ENCODE measurements around the gene ETS1. TPM values are rescaled to one million over a fixed set of nuclear protein-coding genes. Genes with fewer than 3 reads are reported as not detected.

Gene ETS1
- total RNA-seq, 2 donors from 2014 or later, result 61.0 to 62.5 TPM

GRCh38 chr11:128576555-128576954, 10.8 kb downstream of the ETS1 start:
- DNase-seq (ENCODE audit: low spot score), result no peak
- intact Hi-C loops (cut with DNase I), result no loop called here

- no peak for DNase-seq (ENCODE audit: low spot score)
These were observed 11.4 kb downstream of the ETS1 start for GRCh38 chr11:128575961-128576350.

GRCh38 chr11:128575174-128575960, 12.0 kb downstream of the ETS1 start:
- DNase-seq (ENCODE audit: low spot score), result no peak
- intact Hi-C loops (cut with DNase I), result no loop called here

More at GRCh38 chr11:128575961-128576350, 11.4 kb downstream of the ETS1 start:
- intact Hi-C loops (cut with DNase I), result no loop called here

GRCh38 chr11:128574576-128575011, 12.8 kb downstream of the ETS1 start:
- DNase-seq (ENCODE audit: low spot score), result no peak
- intact Hi-C loops (cut with DNase I), result no loop called here

- intact Hi-C loops (cut with DNase I), result no loop called here
These were observed 13.7 kb downstream of the ETS1 start for GRCh38 chr11:128573638-128574037.

GRCh38 chr11:128572965-128573364, 14.4 kb downstream of the ETS1 start:
- no peak for DNase-seq (ENCODE audit: low spot score)
- intact Hi-C loops (cut with DNase I), result no loop called here

More at GRCh38 chr11:128573638-128574037, 13.7 kb downstream of the ETS1 start:
- no peak for DNase-seq (ENCODE audit: low spot score)

GRCh38 chr11:128570632-128571031, 16.7 kb downstream of the ETS1 start:
- intact Hi-C loops (cut with DNase I), result no loop called here
- DNase-seq (ENCODE audit: low spot score), result no peak

GRCh38 chr11:128569291-128569690, 18.1 kb downstream of the ETS1 start:
- no peak for DNase-seq (ENCODE audit: low spot score)
- intact Hi-C loops (cut with DNase I), result no loop called here

- intact Hi-C loops (cut with DNase I), result no loop called here
These were observed 19.1 kb downstream of the ETS1 start for GRCh38 chr11:128568166-128568778.

GRCh38 chr11:128567130-128567529, 20.2 kb downstream of the ETS1 start:
- intact Hi-C loops (cut with DNase I), result no loop called here
- no peak for DNase-seq (ENCODE audit: low spot score)

More at GRCh38 chr11:128568166-128568778, 19.1 kb downstream of the ETS1 start:
- no peak for DNase-seq (ENCODE audit: low spot score)

GRCh38 chr11:128565881-128566280, 21.5 kb downstream of the ETS1 start:
- intact Hi-C loops (cut with DNase I), result loop anchor here in 1 of 2 donors (1.0 kb wide), 1 partner anchor 18 kb away; no protein-coding TSS in a partner anchor
- no peak for DNase-seq (ENCODE audit: low spot score)

GRCh38 chr11:128564642-128565245, 22.6 kb downstream of the ETS1 start:
- DNase-seq (ENCODE audit: low spot score), result no peak

GRCh38 chr11:128563942-128564641, 23.3 kb downstream of the ETS1 start:
- DNase-seq (ENCODE audit: low spot score), result no peak
- intact Hi-C loops (cut with DNase I), result no loop called here

More at GRCh38 chr11:128564642-128565245, 22.6 kb downstream of the ETS1 start:
- intact Hi-C loops (cut with DNase I), result no loop called here

GRCh38 chr11:128563308-128563707, 24.1 kb downstream of the ETS1 start:
- intact Hi-C loops (cut with DNase I), result no loop called here

GRCh38 chr11:128559496-128560103, 27.8 kb downstream of the ETS1 start:
- no peak for DNase-seq (ENCODE audit: low spot score)
- intact Hi-C loops (cut with DNase I), result no loop called here

More at GRCh38 chr11:128563308-128563707, 24.1 kb downstream of the ETS1 start:
- DNase-seq (ENCODE audit: low spot score), result no peak

GRCh38 chr11:128555606-128556005, 31.8 kb downstream of the ETS1 start:
- no peak for DNase-seq (ENCODE audit: low spot score)
- intact Hi-C loops (cut with DNase I), result no loop called here

GRCh38 chr11:128553662-128554362, 33.5 kb downstream of the ETS1 start:
- DNase-seq (ENCODE audit: low spot score), result no peak
- intact Hi-C loops (cut with DNase I), result no loop called here

GRCh38 chr11:128552783-128553661, 34.3 kb downstream of the ETS1 start:
- intact Hi-C loops (cut with DNase I), result no loop called here
- no peak for DNase-seq (ENCODE audit: low spot score)
